ENCODE measurements around the gene MAP7D3.

MAP7D3 gene

DNA sequence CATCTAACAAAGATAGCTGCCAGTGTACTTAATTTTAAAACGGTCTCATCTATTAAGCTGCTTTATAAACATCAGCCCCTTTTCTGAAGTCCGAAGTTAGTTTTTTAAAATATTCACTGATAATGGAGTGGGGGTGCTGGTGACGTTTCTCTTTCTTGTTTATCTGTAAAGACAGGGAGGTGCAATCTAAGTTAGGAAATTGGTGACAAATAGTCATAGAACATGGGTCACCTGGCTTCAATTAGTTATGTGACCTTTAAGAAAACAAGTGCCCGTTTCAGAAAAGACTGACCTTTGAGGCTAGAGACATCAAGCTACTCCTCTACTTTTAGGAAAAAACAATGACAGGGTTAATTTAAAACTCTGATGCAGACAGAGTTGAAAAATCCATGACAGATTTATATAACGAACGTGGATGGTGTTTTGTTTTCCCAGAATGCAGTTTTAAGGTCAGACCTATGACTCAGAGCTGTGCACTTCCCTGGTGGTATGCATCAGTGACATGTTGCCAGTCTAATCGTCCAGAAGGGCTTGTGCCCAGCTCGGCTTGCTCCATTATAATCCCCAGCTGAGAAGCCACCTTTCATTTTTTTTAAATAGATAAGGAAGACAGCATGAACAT, 65.7 kb downstream of the MAP7D3 start:
- in situ Hi-C loops (cut with MboI; ENCODE audit: low sequenced_read_pairs, unreplicated experiment) = no loop called here
- TF ChIP-seq, protein P1, sequence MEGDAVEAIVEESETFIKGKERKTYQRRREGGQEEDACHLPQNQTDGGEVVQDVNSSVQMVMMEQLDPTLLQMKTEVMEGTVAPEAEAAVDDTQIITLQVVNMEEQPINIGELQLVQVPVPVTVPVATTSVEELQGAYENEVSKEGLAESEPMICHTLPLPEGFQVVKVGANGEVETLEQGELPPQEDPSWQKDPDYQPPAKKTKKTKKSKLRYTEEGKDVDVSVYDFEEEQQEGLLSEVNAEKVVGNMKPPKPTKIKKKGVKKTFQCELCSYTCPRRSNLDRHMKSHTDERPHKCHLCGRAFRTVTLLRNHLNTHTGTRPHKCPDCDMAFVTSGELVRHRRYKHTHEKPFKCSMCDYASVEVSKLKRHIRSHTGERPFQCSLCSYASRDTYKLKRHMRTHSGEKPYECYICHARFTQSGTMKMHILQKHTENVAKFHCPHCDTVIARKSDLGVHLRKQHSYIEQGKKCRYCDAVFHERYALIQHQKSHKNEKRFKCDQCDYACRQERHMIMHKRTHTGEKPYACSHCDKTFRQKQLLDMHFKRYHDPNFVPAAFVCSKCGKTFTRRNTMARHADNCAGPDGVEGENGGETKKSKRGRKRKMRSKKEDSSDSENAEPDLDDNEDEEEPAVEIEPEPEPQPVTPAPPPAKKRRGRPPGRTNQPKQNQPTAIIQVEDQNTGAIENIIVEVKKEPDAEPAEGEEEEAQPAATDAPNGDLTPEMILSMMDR (IDR thresholded peaks at IDR 0.05; ENCODE audit: borderline replicate concordance, control extremely low read depth, extremely low read depth, insufficient read depth, missing control alignments) = no peak
- no peak for DNase-seq (ENCODE audit: low spot score)

DNA sequence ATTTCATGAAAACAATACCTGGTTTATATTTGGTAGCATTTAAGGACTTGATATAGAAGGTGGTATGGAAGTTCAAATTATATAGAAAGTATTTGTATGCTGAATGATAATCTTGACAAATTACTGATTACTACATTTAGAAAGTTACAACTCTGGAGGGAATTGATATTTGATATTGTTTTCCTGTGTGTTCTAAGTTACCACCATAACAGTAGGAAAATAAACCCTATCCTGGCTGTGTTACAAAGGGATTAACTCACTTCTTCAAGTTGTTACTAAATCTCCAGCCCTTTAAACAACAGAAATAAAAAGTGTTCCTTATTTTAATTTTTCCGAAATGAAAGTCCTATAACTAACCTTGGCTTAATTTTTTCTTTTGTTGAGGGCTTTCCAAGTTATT, 67.3 kb downstream of the MAP7D3 start:
- no peak for DNase-seq (ENCODE audit: low spot score)
- in situ Hi-C loops (cut with MboI; ENCODE audit: low sequenced_read_pairs, unreplicated experiment) = no loop called here
- TF ChIP-seq, protein P1 (IDR thresholded peaks at IDR 0.05; ENCODE audit: borderline replicate concordance, control extremely low read depth, extremely low read depth, insufficient read depth, missing control alignments) = no peak

DNA sequence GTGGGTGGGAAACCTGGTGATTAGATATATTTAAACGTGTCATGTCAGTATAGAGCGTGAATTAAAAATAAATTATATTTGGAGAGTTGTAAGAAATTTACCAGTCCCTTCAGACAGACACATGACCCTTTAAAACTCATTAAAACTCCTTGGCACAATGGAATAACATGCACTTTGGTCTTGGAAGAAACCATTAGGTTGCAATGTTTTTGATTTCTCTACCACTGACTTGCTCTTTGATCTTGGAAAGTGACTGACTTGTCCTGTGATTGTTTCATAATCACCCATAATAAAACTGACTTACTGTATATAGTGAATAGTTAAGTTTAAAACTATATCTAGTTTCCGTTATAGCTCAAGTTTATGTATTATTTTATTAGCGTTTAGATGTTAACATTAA, 68.0 kb downstream of the MAP7D3 start:
- in situ Hi-C loops (cut with MboI; ENCODE audit: low sequenced_read_pairs, unreplicated experiment) = no loop called here
- no peak for DNase-seq (ENCODE audit: low spot score)
- TF ChIP-seq, protein P1 (IDR thresholded peaks at IDR 0.05; ENCODE audit: borderline replicate concordance, control extremely low read depth, extremely low read depth, insufficient read depth, missing control alignments) = no peak

DNA sequence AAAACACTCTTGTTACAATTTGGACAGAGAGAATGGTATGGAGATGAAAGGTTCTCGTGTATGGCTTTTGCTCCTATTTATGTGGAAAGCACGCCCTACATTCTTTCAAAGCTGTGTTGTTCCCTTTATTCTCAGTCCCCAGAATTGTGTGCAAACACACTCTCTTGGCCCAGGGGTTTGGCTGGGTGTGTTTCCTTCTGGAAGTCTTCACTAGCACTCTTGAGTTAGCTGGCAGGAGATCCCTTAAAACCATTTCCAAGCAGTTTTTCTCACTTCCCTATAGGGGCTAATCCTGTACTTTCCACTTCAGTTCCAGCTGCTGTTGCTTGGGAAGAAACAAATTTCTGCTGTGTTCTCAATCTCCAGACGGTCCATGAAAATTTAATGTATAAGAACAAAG, 68.8 kb downstream of the MAP7D3 start:
- in situ Hi-C loops (cut with MboI; ENCODE audit: low sequenced_read_pairs, unreplicated experiment) = no loop called here
- DNase-seq (ENCODE audit: low spot score) = no peak
- TF ChIP-seq, protein P1 (IDR thresholded peaks at IDR 0.05; ENCODE audit: borderline replicate concordance, control extremely low read depth, extremely low read depth, insufficient read depth, missing control alignments) = no peak

DNA sequence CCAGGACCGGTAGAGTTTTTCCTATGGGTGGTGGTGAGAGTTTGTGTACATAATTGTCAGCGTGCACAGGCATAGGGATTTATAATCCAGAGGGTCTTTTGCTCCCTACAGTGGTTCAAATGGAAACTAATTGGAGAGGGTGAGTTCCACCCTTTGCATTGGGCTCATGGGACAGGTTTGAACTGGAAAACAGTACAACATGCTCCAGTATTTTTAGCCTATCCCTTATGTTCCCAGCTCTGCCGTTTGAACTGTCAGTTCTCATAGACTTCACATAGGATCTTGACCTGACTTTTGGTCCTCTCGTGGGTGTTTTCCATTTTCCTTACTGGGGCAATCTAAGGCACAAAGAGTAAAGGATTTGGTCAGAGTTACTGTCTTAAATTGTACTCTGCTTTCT, 72.1 kb downstream of the MAP7D3 start:
- TF ChIP-seq, protein P1 (IDR thresholded peaks at IDR 0.05; ENCODE audit: borderline replicate concordance, control extremely low read depth, extremely low read depth, insufficient read depth, missing control alignments) = no peak
- DNase-seq (ENCODE audit: low spot score) = no peak
- in situ Hi-C loops (cut with MboI; ENCODE audit: low sequenced_read_pairs, unreplicated experiment) = no loop called here

DNA sequence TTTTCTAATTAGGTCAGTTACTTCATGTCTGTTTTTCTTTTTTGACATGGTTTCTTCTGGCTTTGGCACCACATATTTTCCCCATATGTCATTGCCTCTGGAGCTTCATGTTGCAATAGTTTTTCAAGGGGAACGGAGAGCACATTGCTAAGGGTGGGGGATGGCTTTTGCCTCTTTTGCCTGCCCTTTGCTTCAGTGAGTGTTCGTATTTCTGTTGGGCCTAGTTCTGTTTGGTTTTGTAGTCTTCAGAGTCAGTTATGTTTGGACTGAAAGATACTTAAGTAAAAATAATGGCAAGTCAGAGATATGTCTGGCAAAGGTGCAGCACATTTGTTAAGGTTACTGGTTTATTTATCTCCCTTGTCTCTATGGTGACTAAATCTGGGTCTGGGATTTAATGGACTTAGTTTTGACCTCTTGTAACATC, 74.8 kb downstream of the MAP7D3 start:
- DNase-seq (ENCODE audit: low spot score) = no peak
- TF ChIP-seq, protein P1 (IDR thresholded peaks at IDR 0.05; ENCODE audit: borderline replicate concordance, control extremely low read depth, extremely low read depth, insufficient read depth, missing control alignments) = no peak
- in situ Hi-C loops (cut with MboI; ENCODE audit: low sequenced_read_pairs, unreplicated experiment) = no loop called here
